Activated T-cell treated with anti-CD3 and anti-CD28 coated beads, Interleukin-2, amount 50 U/mL, for 72 hours (primary cell): ENCODE data around the gene SLC50A1. TPM values are rescaled to one million over a fixed set of nuclear protein-coding genes. Genes with fewer than 3 reads are reported as not detected.

Source experiments
- ATAC-seq, 2 donors: fragments of 150-1000 bp; cut with Tn5 transposase; replicated peaks in 1 of 2; 2 replicates each; pipeline ENCODE4 v1.10.0; 2021; ENCODE audit warnings: moderate library complexity in 2 of 2, mild to moderate bottlenecking in 1 of 2
- DNase-seq, 2 donors: peaks; one replicate each; pipeline ENCODE4 v3.0.0; 2021 to 2022; ENCODE audit warnings: mixed read lengths in 1 of 2
- H3K27ac Mint-ChIP-seq: one replicate; pipeline ENCODE4 v1.8.0; 2022; ENCODE audit warnings: mild to moderate bottlenecking, moderate library complexity, mixed read lengths
- H3K27me3 Mint-ChIP-seq: one replicate; pipeline ENCODE4 v1.8.0; 2022; ENCODE audit warnings: low read depth, mixed read lengths
- H3K36me3 Mint-ChIP-seq, 2 donors: one replicate each; pipeline ENCODE4 v1.8.0; 2022; ENCODE audit warnings: mixed read lengths in 2 of 2, mild to moderate bottlenecking in 1 of 2; ENCODE audit not compliant: insufficient read depth in 2 of 2
- H3K4me1 Mint-ChIP-seq: one replicate; pipeline ENCODE4 v1.8.0; 2022; ENCODE audit warnings: low read depth, mixed read lengths
- H3K4me3 Mint-ChIP-seq, 2 donors: one replicate each; pipeline ENCODE4 v1.8.0; 2022; ENCODE audit warnings: mild to moderate bottlenecking in 2 of 2, mixed read lengths in 2 of 2, moderate library complexity in 2 of 2
- H3K9me3 Mint-ChIP-seq, 2 donors: one replicate each; pipeline ENCODE4 v1.8.0; 2022; ENCODE audit warnings: mixed read lengths in 2 of 2
- total RNA-seq, 2 donors: library from RNA; stranded (reverse); gene quantifications; one replicate each; pipeline ENCODE4 v1.2.3, GENCODE V29; 2022

Gene SLC50A1
- total RNA-seq, 2 donors from 2014 or later, result 65.0 to 66.3 TPM

- Mint-ChIP-seq H3K27me3 (no peaks in the 10 kb centered on the region), H3K4me1 (peaks cover 69% of the 10 kb centered on the region), H3K27ac (peak within 1 kb of the TSS; percentile 98), H3K4me3 (peak within 1 kb of the TSS; percentile 98 to 99), H3K36me3 (peaks cover 6 to 8% of the 10 kb centered on the region in 2 donors), H3K9me3 (no peaks in the 10 kb centered on the region)
- ATAC-seq, result peak; percentile 83 to 84
- DNase-seq, result peak; percentile 95
Measured at GRCh38 chr1:155172732-155173477, 37.3 kb downstream of the SLC50A1 start, which contains the start of gene KRTCAP2. KRTCAP2 (minus strand) TSS chr1:155173304; CDS start chr1:155173224, 80 bp downstream.

GRCh38 chr1:155173478-155174323 is 38.0 kb downstream of the SLC50A1 start, which contains the start of gene TRIM46:
TRIM46 (plus strand) TSS chr1:155173849; CDS start chr1:155173967, 118 bp downstream.
- peaks cover 6 to 8% of the 10 kb centered on the region in 2 donors for H3K36me3 Mint-ChIP-seq
- no peaks in the 10 kb centered on the region for H3K27me3 Mint-ChIP-seq
- ATAC-seq, result peak; percentile 53
- peak; percentile 75 to 79 for DNase-seq
- peaks cover 65% of the 10 kb centered on the region for H3K4me1 Mint-ChIP-seq
- no peaks in the 10 kb centered on the region for H3K9me3 Mint-ChIP-seq
- H3K27ac Mint-ChIP-seq, result peak within 1 kb of the TSS; percentile 98
- peak within 1 kb of the TSS; percentile 98 to 99 for H3K4me3 Mint-ChIP-seq

- peaks cover 4 to 5% of the 10 kb centered on the region in 2 donors for H3K36me3 Mint-ChIP-seq
- peak overlapping the region; percentile 16 for H3K27ac Mint-ChIP-seq
- H3K9me3 Mint-ChIP-seq, result no peaks in the 10 kb centered on the region
- no peaks in the 10 kb centered on the region for H3K27me3 Mint-ChIP-seq
- peaks cover 58% of the 10 kb centered on the region for H3K4me1 Mint-ChIP-seq
- ATAC-seq (no peak), DNase-seq (peak; percentile 49)
- H3K4me3 Mint-ChIP-seq, result peak overlapping the region; percentile 98 to 99
Measured at GRCh38 chr1:155174324-155175280, 39.0 kb downstream of the SLC50A1 start.

DNA sequence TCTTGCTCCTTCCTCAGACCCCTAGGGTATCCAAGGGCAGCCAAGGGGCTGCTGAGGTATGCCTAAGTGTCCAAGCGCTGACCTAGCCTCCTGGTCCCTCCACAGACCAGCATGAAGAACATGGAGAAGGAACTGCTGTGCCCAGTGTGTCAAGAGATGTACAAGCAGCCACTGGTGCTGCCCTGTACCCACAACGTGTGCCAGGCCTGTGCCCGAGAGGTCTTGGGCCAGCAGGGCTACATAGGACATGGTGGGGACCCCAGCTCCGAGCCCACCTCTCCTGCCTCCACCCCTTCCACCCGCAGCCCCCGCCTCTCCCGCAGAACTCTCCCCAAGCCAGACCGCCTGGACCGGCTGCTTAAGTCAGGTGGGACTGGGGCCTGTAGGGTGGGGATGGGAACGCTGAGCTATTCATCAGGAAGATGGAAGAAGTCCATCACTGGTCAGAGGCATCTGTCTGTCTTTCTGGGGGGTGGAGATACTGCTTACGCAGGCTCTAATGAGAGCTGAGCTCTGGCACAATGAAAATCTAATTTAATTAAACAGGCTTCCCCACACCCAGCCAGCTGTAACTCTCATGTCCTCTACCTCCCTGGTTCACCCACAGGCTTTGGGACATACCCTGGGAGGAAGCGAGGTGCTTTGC is 39.8 kb downstream of the SLC50A1 start:
- DNase-seq (no peak), ATAC-seq (no peak)
- Mint-ChIP-seq H3K36me3 (peaks cover 3 to 4% of the 10 kb centered on the region in 2 donors), H3K4me3 (peak overlapping the region; percentile 98 to 99), H3K27ac (no peak overlapping the region), H3K9me3 (no peaks in the 10 kb centered on the region), H3K27me3 (no peaks in the 10 kb centered on the region), H3K4me1 (peaks cover 55% of the 10 kb centered on the region)

DNA sequence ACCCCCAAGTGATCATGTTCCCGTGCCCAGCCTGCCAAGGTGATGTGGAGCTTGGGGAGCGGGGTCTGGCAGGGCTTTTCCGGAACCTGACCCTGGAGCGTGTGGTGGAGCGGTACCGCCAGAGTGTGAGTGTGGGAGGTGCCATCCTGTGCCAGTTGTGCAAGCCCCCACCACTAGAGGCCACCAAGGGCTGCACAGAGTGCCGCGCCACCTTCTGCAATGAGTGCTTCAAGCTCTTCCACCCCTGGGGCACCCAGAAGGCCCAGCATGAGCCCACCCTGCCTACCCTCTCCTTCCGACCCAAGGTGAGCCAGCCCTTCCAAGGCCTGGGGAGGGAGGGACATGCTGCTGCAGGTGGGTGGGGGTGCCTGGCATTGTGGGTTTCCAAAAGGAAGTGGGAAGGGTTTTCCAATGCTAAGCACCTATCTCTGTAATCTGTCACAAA is 40.3 kb downstream of the SLC50A1 start:
- ATAC-seq, result peak in 1 of 2 donors; percentile 23
- DNase-seq, result peak; percentile 27 to 57
- Mint-ChIP-seq H3K4me3 (peak overlapping the region; percentile 5 to 63), H3K27ac (no peak overlapping the region), H3K9me3 (no peaks in the 10 kb centered on the region), H3K36me3 (peaks cover 3 to 4% of the 10 kb centered on the region in 2 donors), H3K27me3 (no peaks in the 10 kb centered on the region), H3K4me1 (peaks cover 54% of the 10 kb centered on the region)

DNA sequence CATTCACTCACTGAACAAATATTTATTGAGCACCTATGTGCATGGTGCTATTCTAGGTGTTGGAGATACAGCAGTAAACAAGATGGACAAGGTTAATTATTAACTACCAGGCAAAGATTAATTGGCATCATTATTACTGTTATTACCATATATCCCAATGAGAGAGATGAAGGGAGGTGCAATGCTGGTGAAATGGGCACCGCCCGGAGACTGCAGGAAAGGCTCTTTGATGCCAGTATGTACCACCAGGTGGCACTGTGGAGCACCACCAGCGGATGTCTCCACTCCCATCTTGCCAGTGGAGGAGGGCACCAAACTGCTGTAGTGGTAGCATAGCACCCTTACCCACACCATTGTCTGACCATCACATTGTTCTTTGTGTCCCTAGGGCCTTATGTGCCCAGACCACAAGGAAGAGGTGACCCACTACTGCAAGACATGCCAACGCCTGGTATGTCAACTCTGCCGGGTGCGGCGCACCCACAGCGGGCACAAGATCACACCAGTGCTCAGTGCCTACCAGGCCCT is 41.0 kb downstream of the SLC50A1 start:
- no peaks in the 10 kb centered on the region for H3K9me3 Mint-ChIP-seq
- no peaks in the 10 kb centered on the region for H3K27me3 Mint-ChIP-seq
- H3K4me1 Mint-ChIP-seq, result peaks cover 48% of the 10 kb centered on the region
- H3K36me3 Mint-ChIP-seq, result peaks cover 3 to 4% of the 10 kb centered on the region in 2 donors
- H3K4me3 Mint-ChIP-seq, result peak overlapping the region; percentile 6 to 63
- peak; percentile 87 to 88 for DNase-seq
- H3K27ac Mint-ChIP-seq, result peak overlapping the region; percentile 31
- peak; percentile 34 to 39 for ATAC-seq

- DNase-seq (no peak), ATAC-seq (no peak)
- no peaks in the 10 kb centered on the region for H3K9me3 Mint-ChIP-seq
- no peak overlapping the region for H3K27ac Mint-ChIP-seq
- H3K27me3 Mint-ChIP-seq, result no peaks in the 10 kb centered on the region
- H3K36me3 Mint-ChIP-seq, result peaks cover 3 to 4% of the 10 kb centered on the region in 2 donors
- H3K4me3 Mint-ChIP-seq, result no peak overlapping the region
- H3K4me1 Mint-ChIP-seq, result peaks cover 40% of the 10 kb centered on the region
Measured at GRCh38 chr1:155177192-155177917, 41.7 kb downstream of the SLC50A1 start.

GRCh38 chr1:155177918-155178281 is 42.2 kb downstream of the SLC50A1 start:
- no peak overlapping the region for H3K4me3 Mint-ChIP-seq
- no peak for ATAC-seq

GRCh38 chr1:155178441-155179111 is 42.9 kb downstream of the SLC50A1 start:
- ATAC-seq (no peak), DNase-seq (no peak)
- Mint-ChIP-seq H3K4me1 (peaks cover 32% of the 10 kb centered on the region), H3K4me3 (no peak overlapping the region), H3K36me3 (peaks cover 0 to 4% of the 10 kb centered on the region in 2 donors), H3K27ac (no peak overlapping the region), H3K27me3 (no peaks in the 10 kb centered on the region), H3K9me3 (no peaks in the 10 kb centered on the region)

More at GRCh38 chr1:155177918-155178281, 42.2 kb downstream of the SLC50A1 start:
- DNase-seq, result no peak
- peaks cover 0 to 4% of the 10 kb centered on the region in 2 donors for H3K36me3 Mint-ChIP-seq
- peaks cover 37% of the 10 kb centered on the region for H3K4me1 Mint-ChIP-seq
- no peak overlapping the region for H3K27ac Mint-ChIP-seq
- no peaks in the 10 kb centered on the region for H3K9me3 Mint-ChIP-seq
- H3K27me3 Mint-ChIP-seq, result no peaks in the 10 kb centered on the region

DNA sequence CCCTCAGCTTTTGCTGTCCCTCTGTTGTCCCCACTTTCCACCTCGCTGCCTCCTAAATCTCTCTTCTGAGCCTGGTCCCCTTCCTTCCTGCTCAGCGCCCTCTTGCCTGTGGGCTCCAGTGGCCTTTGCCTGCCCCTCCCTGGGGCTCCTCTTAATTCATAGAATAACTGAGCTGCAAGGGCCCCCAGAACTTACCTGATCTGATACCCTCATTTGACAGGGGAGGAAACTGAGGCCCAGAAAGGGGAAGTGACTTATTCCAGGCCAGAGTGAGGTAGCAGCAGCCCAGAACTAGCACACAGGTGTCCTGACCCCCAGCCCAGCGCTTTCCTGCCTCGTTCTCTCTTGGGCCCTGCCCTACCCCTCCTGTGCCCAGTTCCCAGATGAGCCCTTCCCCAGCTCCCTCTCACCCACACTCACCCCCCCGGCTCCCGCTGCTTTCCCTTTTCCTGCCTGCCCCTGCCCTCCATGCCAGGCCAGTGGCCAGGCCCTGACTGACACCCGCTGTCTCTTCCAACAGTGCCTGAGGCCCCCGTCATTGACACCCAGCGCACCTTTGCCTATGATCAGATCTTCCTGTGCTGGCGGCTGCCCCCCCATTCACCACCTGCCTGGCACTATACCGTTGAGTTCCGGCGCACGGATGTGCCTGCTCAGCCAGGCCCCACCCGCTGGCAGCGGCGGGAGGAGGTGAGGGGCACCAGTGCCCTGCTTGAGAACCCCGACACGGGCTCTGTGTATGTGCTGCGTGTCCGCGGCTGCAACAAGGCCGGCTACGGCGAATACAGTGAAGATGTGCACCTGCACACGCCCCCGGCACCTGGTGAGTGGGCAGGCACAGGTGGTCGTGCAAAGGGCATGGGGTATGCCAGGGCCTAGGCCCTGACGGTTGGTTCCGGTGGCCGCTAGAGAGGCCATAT is 43.7 kb downstream of the SLC50A1 start:
- Mint-ChIP-seq H3K36me3 (peaks cover 0 to 4% of the 10 kb centered on the region in 2 donors), H3K27ac (no peak overlapping the region), H3K4me1 (peaks cover 26% of the 10 kb centered on the region), H3K4me3 (no peak overlapping the region), H3K27me3 (no peaks in the 10 kb centered on the region), H3K9me3 (no peaks in the 10 kb centered on the region)
- no peak for DNase-seq
- no peak for ATAC-seq
